GM21526 (cell line): Measurements from ENCODE around the gene HNRNPU.

Source experiments
- ATAC-seq: cut with Tn5 transposase; IDR thresholded peaks from one replicate; pipeline ENCODE4 v1.9.1; 2021; ENCODE audit warnings: moderate library complexity; ENCODE audit not compliant: unreplicated experiment, low FRiP score

Gene HNRNPU

GRCh38 chr1:244813327-244813726, 51.0 kb downstream of the HNRNPU start:
- ATAC-seq, result no peak

DNA sequence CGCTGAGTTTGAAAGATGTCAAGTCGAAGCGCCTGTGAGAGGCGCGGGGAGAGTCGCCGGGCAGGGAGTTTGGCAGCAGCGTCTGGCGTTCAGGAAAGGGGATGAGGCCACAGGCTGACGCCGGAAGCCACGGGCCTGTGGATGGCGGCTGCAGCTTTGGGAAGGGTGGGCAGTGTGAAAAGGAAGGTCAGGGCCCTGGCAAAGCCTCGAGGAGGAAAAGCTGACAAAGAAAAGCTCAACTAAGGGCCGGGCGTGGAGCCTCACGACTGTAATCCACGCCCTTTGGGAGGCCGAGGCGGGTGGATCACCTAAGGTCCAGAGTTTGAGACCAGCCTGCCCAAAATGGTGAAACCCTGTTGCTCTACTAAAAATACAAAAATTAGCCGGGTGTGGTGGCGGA, 54.1 kb downstream of the HNRNPU start:
- no peak for ATAC-seq

DNA sequence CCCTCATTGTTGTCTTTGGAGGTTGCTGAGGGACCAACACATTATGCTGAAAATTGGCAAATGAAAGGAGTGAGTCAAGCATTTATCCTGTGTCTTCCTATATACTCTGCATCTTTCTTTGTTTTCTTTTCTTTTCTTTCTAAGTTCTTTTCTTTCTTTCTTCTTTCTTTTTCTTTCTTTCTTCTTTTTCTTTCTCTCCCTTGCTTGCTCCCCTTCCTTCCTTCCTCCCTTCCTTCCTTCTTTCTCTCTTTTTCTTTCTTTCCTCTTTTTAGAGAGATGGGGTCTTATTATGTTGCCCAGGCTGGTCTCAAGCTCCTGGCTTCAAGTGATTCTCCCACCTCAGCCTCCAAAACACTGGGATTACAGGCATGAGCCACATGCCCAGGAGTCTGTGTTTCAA, 57.2 kb downstream of the HNRNPU start:
- no peak for ATAC-seq

GRCh38 chr1:244804841-244805240, 59.5 kb downstream of the HNRNPU start:
- no peak for ATAC-seq

DNA sequence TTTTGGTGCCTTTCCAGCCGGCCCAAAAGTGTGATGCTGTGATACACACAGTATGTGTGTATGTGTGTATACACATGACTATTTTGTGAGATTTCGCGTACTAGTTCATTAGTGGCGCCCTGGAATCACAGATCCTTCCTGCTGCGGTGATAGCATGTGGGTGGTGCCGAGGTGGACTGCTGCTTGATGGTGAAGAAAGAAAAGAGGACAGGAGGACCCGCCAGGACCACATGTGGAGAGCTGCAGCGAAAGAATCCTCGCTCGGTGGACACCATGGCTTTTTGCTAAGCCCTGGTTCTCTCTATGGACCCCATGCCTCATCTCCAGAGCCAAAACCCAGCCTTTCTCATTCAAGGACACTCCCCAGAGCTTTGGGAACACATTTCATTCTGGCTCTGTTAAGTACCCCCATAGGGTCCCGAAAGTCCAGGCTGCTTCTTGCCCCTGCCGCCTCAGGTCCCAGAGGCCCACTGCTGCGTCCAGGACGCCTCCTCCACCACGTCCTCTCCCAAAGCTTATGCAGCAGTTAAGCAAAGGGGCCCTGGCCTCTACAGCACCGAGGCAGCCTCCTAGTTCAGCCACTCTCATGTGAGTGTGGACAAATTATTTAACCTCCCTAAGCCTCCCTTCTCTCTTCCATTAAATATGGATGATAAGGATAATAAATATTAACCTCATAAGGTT, 61.6 kb downstream of the HNRNPU start:
- no peak for ATAC-seq

DNA sequence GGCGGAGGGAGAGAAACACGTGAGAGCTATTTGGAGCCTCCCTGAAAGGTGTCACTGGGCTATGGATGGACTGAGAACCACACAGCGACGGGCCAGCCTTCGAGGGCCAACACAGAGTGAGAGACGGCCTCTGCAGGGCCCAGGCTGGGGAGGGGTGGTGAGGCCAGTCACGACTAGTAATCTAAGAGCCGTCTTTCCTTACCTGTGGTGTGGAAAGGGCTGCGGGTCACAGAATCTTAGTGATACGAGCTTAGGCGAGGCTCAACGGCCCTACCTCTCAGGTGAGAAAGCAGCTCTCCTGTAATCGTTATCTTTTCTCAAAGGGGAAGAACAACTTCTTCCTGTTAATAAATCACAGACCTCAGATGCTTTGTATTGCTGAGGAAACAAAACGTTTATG, 62.3 kb downstream of the HNRNPU start:
- ATAC-seq, result no peak

DNA sequence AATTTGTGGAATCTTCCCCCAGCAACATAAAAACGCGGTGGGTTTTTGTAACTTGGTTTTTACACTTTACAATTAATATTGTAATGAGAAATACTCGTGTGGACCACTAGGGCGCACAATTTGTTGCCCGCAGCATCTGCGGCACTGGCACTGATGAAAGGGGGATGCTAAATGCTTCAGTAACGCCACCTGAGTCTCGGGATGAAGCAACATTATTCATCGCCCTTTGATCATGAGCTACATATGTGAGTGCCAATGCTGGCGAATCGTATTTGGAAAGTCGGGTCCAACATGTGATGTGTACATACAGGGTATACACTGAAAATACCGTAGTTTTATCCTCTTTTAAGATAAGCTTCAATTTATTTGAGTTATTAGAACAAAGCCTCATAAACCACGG, 63.1 kb downstream of the HNRNPU start:
- no peak for ATAC-seq

DNA sequence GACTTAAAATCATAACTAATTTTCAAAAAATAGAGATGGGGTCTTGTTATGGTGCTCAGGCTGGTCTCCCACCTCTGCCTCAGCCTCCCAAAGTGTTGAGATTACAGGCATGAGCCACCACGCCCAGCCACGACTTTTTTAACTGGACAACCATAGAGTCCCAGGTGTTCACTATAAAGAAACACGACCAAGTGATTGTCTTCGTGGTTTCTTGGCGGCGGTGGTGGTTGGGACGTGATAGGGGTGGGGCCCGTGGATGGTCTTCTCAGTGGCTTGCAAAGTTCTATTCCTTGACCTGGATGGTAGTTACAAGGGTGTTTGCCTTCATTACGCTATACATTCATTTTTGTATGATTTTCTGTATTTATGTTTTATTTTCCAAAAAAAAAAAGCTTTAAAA, 63.5 kb downstream of the HNRNPU start:
- ATAC-seq, result no peak
